Testis (tissue), 3 donors: ENCODE measurements around the gene HCFC1R1. TPM values are rescaled to one million over a fixed set of nuclear protein-coding genes. Genes with fewer than 3 reads are reported as not detected.

Experiments
- DNase-seq: peaks from one replicate; pipeline ENCODE4 v3.0.0-alpha.2; 2019
- H3K27ac ChIP-seq, 2 donors: fragments of 200-600 bp; sonication (generic); one replicate each; pipeline ENCODE4 v1.5.1; 2019
- H3K27me3 ChIP-seq: fragments of 200-600 bp; sonication (generic); one replicate; pipeline ENCODE4 v1.5.1; 2019
- H3K36me3 ChIP-seq: fragments of 200-600 bp; sonication (generic); one replicate; pipeline ENCODE4 v1.5.1; 2017; ENCODE audit warnings: low read depth; ENCODE audit errors: missing control alignments
- H3K4me1 ChIP-seq: fragments of 200-600 bp; sonication (generic); one replicate; pipeline ENCODE4 v1.5.1; 2019
- H3K4me3 ChIP-seq, 2 donors: fragments of 200-600 bp; sonication (generic); one replicate each; pipeline ENCODE4 v1.5.1; 2017 to 2019
- H3K9me3 ChIP-seq: fragments of 200-600 bp; sonication (generic); one replicate; pipeline ENCODE4 v1.5.1; 2017
- CTCF ChIP-seq, 3 experiments: fragments of 450-650 bp in 2 of 3; fragments of 200-600 bp in 1 of 3; sonication (generic) in 1 of 3; IDR thresholded peaks; one replicate each; pipeline ENCODE4 v1.5.1; 2016 to 2019; ENCODE audit warnings: antibody characterized with exemption in 3 of 3, mild to moderate bottlenecking in 2 of 3, moderate library complexity in 1 of 3
- POLR2A ChIP-seq: fragments of 450-650 bp; IDR thresholded peaks from one replicate; pipeline ENCODE4 v1.6.1; 2017; ENCODE audit warnings: antibody characterized with exemption, mild to moderate bottlenecking, moderate library complexity
- WGBS, 2 donors: methylation state at CpG; one replicate each; pipeline ENCODE4 v1.1.5; 2018; 5-methylcytosine and 5-hydroxymethylcytosine counted together
- intact Hi-C: fragments of 100-400 bp; cut with DNase I; formaldehyde crosslinking; loops from one replicate; pipeline ENCODE4 v1.15.1; 2023; ENCODE audit warnings: low total_unique reads
- polyA plus RNA-seq: library from polyadenylated mRNA; stranded (reverse); fragments of 350-450 nt; fragmentation: Illumina TruSeq; extraction: RNeasy Lipid Tissue Mini Kit (QIAGEN cat#74804); gene quantifications from one replicate; pipeline ENCODE4 v1.2.3, GENCODE V29; 2014; ENCODE audit warnings: low read depth, low replicate concordance; ENCODE audit not compliant: insufficient read depth
- total RNA-seq, 2 donors: library from RNA; depleted of rRNA; stranded (reverse); fragments of >200 nt; gene quantifications; one replicate each; pipeline ENCODE4 v1.2.3, GENCODE V29; 2016

HCFC1R1 gene
- total and polyA plus RNA-seq, 3 donors from 2014 or later, result 30.2 to 94.5 (median 39.4) TPM

- Histone ChIP-seq H3K4me1 (peaks cover 16% of the 10 kb centered on the region), H3K27me3 (no peaks in the 10 kb centered on the region), H3K36me3 (no peaks in the 10 kb centered on the region), H3K27ac (peak overlapping the region; percentile 43 to 58), H3K9me3 (no peaks in the 10 kb centered on the region), H3K4me3 (peak overlapping the region; percentile 69 to 72)
- TF ChIP-seq POLR2A, result no peak
- TF ChIP-seq CTCF (IDR thresholded peaks at IDR 0.05), result no peak
- DNase-seq, result no peak
- intact Hi-C loops, result loop anchor here (5.0 kb wide), 1 partner anchor 68 kb away; no protein-coding TSS in a partner anchor
- WGBS, 2 donors, result 34 to 38% methylated on average over 9 of the region's 9 CpGs
These were observed 36.0 kb upstream of the HCFC1R1 start for GRCh38 chr16:3059723-3060242.

- Histone ChIP-seq H3K4me1 (peaks cover 14% of the 10 kb centered on the region), H3K9me3 (no peaks in the 10 kb centered on the region), H3K27me3 (no peaks in the 10 kb centered on the region), H3K4me3 (peak overlapping the region; percentile 69 to 72), H3K27ac (peak overlapping the region; percentile 54 to 58), H3K36me3 (no peaks in the 10 kb centered on the region)
- TF ChIP-seq CTCF (IDR thresholded peaks at IDR 0.05) (peak; percentile 95 to 99 (median 96)), POLR2A (no peak)
- 0 to 1% methylated on average over 3 to 61 of the region's 67 CpGs for WGBS, 2 donors
- peak; percentile 83 for DNase-seq
- intact Hi-C loops, result loop anchor here (5.0 kb wide), 1 partner anchor 68 kb away; no protein-coding TSS in a partner anchor
These were observed 35.4 kb upstream of the HCFC1R1 start for GRCh38 chr16:3059041-3059722.

- no peak for TF ChIP-seq CTCF (IDR thresholded peaks at IDR 0.05)
- no peak for TF ChIP-seq POLR2A
- H3K36me3 ChIP-seq, result no peaks in the 10 kb centered on the region
- intact Hi-C loops, result loop anchor here (5.0 kb wide), 1 partner anchor 69 kb away; no protein-coding TSS in a partner anchor
- DNase-seq, result peak; percentile 67
- WGBS, 2 donors, result 9 to 60% methylated on average over 1 to 70 of the region's 77 CpGs
- no peaks in the 10 kb centered on the region for H3K27me3 ChIP-seq
- H3K4me3 ChIP-seq, result peak overlapping the region; percentile 69 to 72
- H3K27ac ChIP-seq, result peak overlapping the region; percentile 26 to 54
- no peaks in the 10 kb centered on the region for H3K9me3 ChIP-seq
- peaks cover 14% of the 10 kb centered on the region for H3K4me1 ChIP-seq
These were observed 34.6 kb upstream of the HCFC1R1 start for GRCh38 chr16:3058139-3059030.

- no peak for DNase-seq
- no peaks in the 10 kb centered on the region for H3K9me3 ChIP-seq
- H3K27ac ChIP-seq, result no peak overlapping the region
- no peak overlapping the region for H3K4me3 ChIP-seq
- TF ChIP-seq POLR2A, result no peak
- TF ChIP-seq CTCF (IDR thresholded peaks at IDR 0.05), result no peak
- H3K4me1 ChIP-seq, result peaks cover 14% of the 10 kb centered on the region
- H3K36me3 ChIP-seq, result no peaks in the 10 kb centered on the region
- intact Hi-C loops, result loop anchor here (5.0 kb wide), 1 partner anchor 70 kb away; no protein-coding TSS in a partner anchor
- 74 to 93% methylated on average over 15 to 22 of the region's 22 CpGs for whole genome bisulfite sequencing, 2 donors
- H3K27me3 ChIP-seq, result no peaks in the 10 kb centered on the region
These were observed 33.7 kb upstream of the HCFC1R1 start for GRCh38 chr16:3057181-3058138.
